ENCODE data around the gene RALGDS. TPM values are rescaled to one million over a fixed set of nuclear protein-coding genes. Genes with fewer than 3 reads are reported as not detected.
"Not testable (repeated sequence)": the region's sequence is repeated elsewhere in the genome, so short reads cannot be mapped to it uniquely, and the experiment has no call there.

RALGDS gene
- total RNA-seq, 2 donors from 2014 or later = 28.0 to 30.7 TPM

DNA sequence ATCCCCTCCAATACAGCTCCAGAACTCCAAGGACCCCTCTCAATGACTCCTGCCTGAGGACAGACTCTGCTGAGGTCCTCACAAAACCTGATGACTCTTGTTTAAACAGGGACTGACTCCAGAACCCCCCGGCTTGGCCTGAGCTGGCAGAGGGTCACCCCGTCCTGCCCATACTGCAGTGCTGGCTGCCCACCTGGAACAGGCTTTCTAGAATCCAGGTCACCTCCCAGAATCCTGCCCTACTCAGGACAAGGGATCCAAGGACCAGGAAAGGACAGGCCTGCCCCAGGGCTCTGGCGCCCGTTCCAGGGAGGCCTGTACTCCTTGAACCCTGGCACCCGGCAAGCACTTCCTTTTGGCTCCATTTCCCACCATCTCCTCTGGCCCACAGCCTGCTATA, 22.2 kb downstream of the RALGDS start:
- Mint-ChIP-seq H3K4me1 (no peaks in the 10 kb centered on the region), H3K27me3 (ENCODE audit: insufficient read depth) (no peaks in the 10 kb centered on the region), H3K36me3 (ENCODE audit: low read depth) (peaks cover 61% of the 10 kb centered on the region), H3K27ac (no peak overlapping the region), H3K4me3 (no peak overlapping the region), H3K9me3 (peaks cover 23% of the 10 kb centered on the region)
- Histone ChIP-seq H3K9me3 (ENCODE audit: control insufficient read depth, low read length) (peaks cover 32% of the 10 kb centered on the region), H3K4me3 (ENCODE audit: low read length) (no peak overlapping the region), H3K36me3 (ENCODE audit: control insufficient read depth, insufficient read depth, low read length) (peaks cover 57% of the 10 kb centered on the region), H3K27me3 (ENCODE audit: control insufficient read depth, insufficient read depth, low read length, poor library complexity, severe bottlenecking) (no peaks in the 10 kb centered on the region), H3K9ac (ENCODE audit: extremely low read depth, low read length, poor library complexity, severe bottlenecking) (no peak overlapping the region), H3K27ac (ENCODE audit: low read depth, low read length) (no peak overlapping the region), H3K4me1 (ENCODE audit: control insufficient read depth, insufficient read depth, low read length) (no peaks in the 10 kb centered on the region)
- DNase-seq = no peak
- TF ChIP-seq, protein P1, sequence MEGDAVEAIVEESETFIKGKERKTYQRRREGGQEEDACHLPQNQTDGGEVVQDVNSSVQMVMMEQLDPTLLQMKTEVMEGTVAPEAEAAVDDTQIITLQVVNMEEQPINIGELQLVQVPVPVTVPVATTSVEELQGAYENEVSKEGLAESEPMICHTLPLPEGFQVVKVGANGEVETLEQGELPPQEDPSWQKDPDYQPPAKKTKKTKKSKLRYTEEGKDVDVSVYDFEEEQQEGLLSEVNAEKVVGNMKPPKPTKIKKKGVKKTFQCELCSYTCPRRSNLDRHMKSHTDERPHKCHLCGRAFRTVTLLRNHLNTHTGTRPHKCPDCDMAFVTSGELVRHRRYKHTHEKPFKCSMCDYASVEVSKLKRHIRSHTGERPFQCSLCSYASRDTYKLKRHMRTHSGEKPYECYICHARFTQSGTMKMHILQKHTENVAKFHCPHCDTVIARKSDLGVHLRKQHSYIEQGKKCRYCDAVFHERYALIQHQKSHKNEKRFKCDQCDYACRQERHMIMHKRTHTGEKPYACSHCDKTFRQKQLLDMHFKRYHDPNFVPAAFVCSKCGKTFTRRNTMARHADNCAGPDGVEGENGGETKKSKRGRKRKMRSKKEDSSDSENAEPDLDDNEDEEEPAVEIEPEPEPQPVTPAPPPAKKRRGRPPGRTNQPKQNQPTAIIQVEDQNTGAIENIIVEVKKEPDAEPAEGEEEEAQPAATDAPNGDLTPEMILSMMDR (conservative IDR thresholded peaks at IDR 0.05) = no peak
- WGBS, 2 experiments (ENCODE audit: insufficient coverage in 1 of 2, insufficient read length in 1 of 2) = 98% methylated on average over 5 of the region's 5 CpGs

DNA sequence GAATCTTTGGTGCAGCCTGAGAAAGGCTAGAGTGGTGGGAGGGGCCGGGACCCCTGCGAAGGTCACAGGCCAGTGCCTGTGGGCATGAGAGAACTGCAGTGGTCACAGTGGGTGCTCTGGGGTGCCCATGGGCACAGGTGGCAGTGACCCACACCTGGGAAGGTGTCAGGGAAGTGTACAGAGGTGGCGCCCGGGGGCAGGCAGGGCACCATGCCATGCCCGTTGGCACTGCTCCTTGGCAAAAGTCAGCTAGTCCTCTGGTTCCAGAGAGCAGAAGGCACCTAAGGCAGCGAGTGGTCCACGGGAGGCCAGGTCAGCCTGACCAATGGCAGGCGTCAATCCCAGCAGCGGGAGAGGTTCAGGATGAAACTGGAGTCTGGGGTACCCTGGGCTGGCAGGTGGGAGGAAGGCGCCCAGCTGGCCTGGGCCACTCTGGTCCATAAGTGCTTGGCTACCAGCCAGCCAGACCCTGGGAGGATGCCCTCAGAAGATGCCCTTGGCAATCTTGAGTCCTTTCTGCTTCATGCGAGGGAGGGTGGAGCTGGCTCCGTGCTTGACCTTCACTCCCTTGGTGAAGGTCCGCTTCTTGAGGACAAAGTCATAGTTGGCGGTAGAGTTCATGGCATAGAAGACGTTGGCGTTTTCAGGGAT, 22.8 kb downstream of the RALGDS start:
- no peak overlapping the region for H3K27ac Mint-ChIP-seq
- peaks cover 57% of the 10 kb centered on the region for H3K36me3 ChIP-seq (ENCODE audit: control insufficient read depth, insufficient read depth, low read length)
- DNase-seq = no peak
- 85 to 90% methylated on average over 11 to 16 of the region's 16 CpGs for WGBS, 2 experiments (ENCODE audit: insufficient coverage in 1 of 2, insufficient read length in 1 of 2)
- H3K9me3 Mint-ChIP-seq = peaks cover 23% of the 10 kb centered on the region
- no peaks in the 10 kb centered on the region for H3K4me1 Mint-ChIP-seq
- no peaks in the 10 kb centered on the region for H3K27me3 ChIP-seq (ENCODE audit: control insufficient read depth, insufficient read depth, low read length, poor library complexity, severe bottlenecking)
- H3K27me3 Mint-ChIP-seq (ENCODE audit: insufficient read depth) = no peaks in the 10 kb centered on the region
- H3K27ac ChIP-seq (ENCODE audit: low read depth, low read length) = no peak overlapping the region
- H3K4me3 ChIP-seq (ENCODE audit: low read length) = no peak overlapping the region
- H3K9ac ChIP-seq (ENCODE audit: extremely low read depth, low read length, poor library complexity, severe bottlenecking) = no peak overlapping the region
- peaks cover 32% of the 10 kb centered on the region for H3K9me3 ChIP-seq (ENCODE audit: control insufficient read depth, low read length)
- no peak overlapping the region for H3K4me3 Mint-ChIP-seq
- peaks cover 59% of the 10 kb centered on the region for H3K36me3 Mint-ChIP-seq (ENCODE audit: low read depth)
- H3K4me1 ChIP-seq (ENCODE audit: control insufficient read depth, insufficient read depth, low read length) = no peaks in the 10 kb centered on the region
- TF ChIP-seq, protein P1 (conservative IDR thresholded peaks at IDR 0.05) = no peak

- WGBS, 2 experiments (ENCODE audit: insufficient coverage in 1 of 2, insufficient read length in 1 of 2) = 86 to 94% methylated on average over 2 to 3 of the region's 3 CpGs
- Mint-ChIP-seq H3K27me3 (ENCODE audit: insufficient read depth) (no peaks in the 10 kb centered on the region), H3K27ac (no peak overlapping the region), H3K4me3 (no peak overlapping the region), H3K4me1 (no peaks in the 10 kb centered on the region), H3K36me3 (ENCODE audit: low read depth) (peaks cover 38% of the 10 kb centered on the region), H3K9me3 (peaks cover 23% of the 10 kb centered on the region)
- no peak for DNase-seq
- Histone ChIP-seq H3K27ac (ENCODE audit: low read depth, low read length) (no peak overlapping the region), H3K36me3 (ENCODE audit: control insufficient read depth, insufficient read depth, low read length) (peaks cover 30% of the 10 kb centered on the region), H3K9ac (ENCODE audit: extremely low read depth, low read length, poor library complexity, severe bottlenecking) (no peak overlapping the region), H3K4me1 (ENCODE audit: control insufficient read depth, insufficient read depth, low read length) (no peaks in the 10 kb centered on the region), H3K4me3 (ENCODE audit: low read length) (no peak overlapping the region), H3K9me3 (ENCODE audit: control insufficient read depth, low read length) (peaks cover 32% of the 10 kb centered on the region), H3K27me3 (ENCODE audit: control insufficient read depth, insufficient read depth, low read length, poor library complexity, severe bottlenecking) (no peaks in the 10 kb centered on the region)
- TF ChIP-seq, protein P1 (conservative IDR thresholded peaks at IDR 0.05) = peak; percentile 48
Observed at GRCh38 chr9:133094842-133095393, 26.1 kb downstream of the RALGDS start.

- not testable (repeated sequence) for H3K9ac ChIP-seq (ENCODE audit: extremely low read depth, low read length, poor library complexity, severe bottlenecking); H3K4me1 Mint-ChIP-seq; H3K4me3 Mint-ChIP-seq; H3K27ac ChIP-seq (ENCODE audit: low read depth, low read length); DNase-seq; H3K27me3 Mint-ChIP-seq (ENCODE audit: insufficient read depth); H3K27ac Mint-ChIP-seq; H3K4me3 ChIP-seq (ENCODE audit: low read length); H3K4me1 ChIP-seq (ENCODE audit: control insufficient read depth, insufficient read depth, low read length); H3K27me3 ChIP-seq (ENCODE audit: control insufficient read depth, insufficient read depth, low read length, poor library complexity, severe bottlenecking)
- Mint-ChIP-seq H3K9me3 (peaks cover 23% of the 10 kb centered on the region), H3K36me3 (ENCODE audit: low read depth) (peaks cover 34% of the 10 kb centered on the region)
- Histone ChIP-seq H3K36me3 (ENCODE audit: control insufficient read depth, insufficient read depth, low read length) (peaks cover 29% of the 10 kb centered on the region), H3K9me3 (ENCODE audit: control insufficient read depth, low read length) (peaks cover 32% of the 10 kb centered on the region)
- WGBS, 2 experiments (ENCODE audit: insufficient coverage in 1 of 2, insufficient read length in 1 of 2) = 92 to 100% methylated on average over 2 to 4 of the region's 4 CpGs
Observed at GRCh38 chr9:133094351-133094750, 26.7 kb downstream of the RALGDS start.
